Measurements from ENCODE around the gene PRSS53.

- TF ChIP-seq CTCF (conservative IDR thresholded peaks at IDR 0.05) (no peak), EZH2 (IDR thresholded peaks at IDR 0.05; ENCODE audit: low read depth) (no peak)
Observed at GRCh38 chr16:31042866-31043265, 45.9 kb downstream of the PRSS53 start.
